ENCODE data around the gene NUDT15.
"Not testable (repeated sequence)": the region's sequence is repeated elsewhere in the genome, so short reads cannot be mapped to it uniquely, and the experiment has no call there.

NUDT15 gene
- 9.6 to 33.2 (median 10.9) reads per million in 3 experiments for total RNA-seq

DNA sequence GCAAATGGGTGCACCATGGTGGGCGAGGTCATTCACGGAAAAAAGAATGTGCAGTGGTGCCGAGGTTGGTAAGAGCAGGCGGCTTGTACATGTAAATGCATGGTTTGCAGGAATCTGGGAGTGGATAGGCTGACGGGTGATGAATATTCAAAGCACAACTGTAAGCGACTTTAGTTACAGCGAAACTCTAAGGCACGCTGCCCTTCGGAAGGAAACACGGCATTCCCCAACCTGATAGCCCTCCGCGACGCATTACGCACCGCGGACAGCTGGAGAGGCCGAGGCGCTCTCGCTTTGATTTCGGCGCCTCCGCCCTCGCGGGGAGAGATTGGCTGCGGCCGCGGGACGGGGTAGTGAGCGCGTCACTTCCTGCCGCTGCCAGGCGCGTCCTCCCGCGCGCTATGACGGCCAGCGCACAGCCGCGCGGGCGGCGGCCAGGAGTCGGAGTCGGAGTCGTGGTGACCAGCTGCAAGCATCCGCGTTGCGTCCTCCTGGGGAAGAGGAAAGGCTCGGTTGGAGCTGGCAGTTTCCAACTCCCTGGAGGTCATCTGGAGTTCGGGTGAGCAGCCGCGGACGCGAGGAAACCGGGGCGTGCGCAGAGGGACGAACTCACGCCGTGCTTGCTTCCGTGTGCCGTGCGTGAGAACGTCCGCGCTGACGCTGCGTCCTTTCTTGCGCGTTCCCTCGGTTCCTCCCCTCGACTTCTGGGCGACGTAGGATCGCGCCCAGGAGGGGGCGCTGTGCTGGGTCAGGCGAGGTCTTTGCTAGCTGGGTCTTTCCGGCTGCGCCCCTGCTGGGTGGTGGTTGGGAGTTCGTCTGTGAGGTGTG lies at the start of gene NUDT15:
Gene NUDT15 (plus strand): TSS at position 381 of the 828 bp plus-strand sequence. CDS start 21 bp downstream, at position 402.
- DNase-seq, result peak; percentile 96

- DNase-seq, result no peak
These were observed 47.1 kb upstream of the NUDT15 start for GRCh38 chr13:47990427-47990826.

GRCh38 chr13:47990920-47991466 lies 46.5 kb upstream of the NUDT15 start:
- no peak for DNase-seq

- no peak for DNase-seq
These were observed 45.7 kb upstream of the NUDT15 start for GRCh38 chr13:47991859-47992258.

DNA sequence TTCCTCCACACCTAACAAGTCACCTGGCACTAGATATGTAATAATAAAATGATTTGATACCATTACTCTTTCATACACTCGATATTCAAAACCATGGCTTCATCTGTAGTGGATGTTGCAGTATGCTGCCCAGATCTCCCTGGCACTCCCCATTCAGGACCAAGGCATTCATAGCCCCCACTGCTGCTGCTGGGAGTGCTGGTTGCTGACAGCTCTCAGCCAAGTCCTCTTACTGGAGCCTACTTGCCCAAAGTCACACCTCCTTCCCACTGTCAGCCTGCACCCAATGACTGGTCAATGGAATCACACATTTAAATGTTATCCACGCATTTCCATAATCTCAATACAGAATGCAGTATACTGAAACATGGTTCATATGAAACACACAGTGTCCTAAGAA lies 40.1 kb upstream of the NUDT15 start:
- DNase-seq, result no peak

- no peak for DNase-seq
These were observed 37.6 kb upstream of the NUDT15 start for GRCh38 chr13:47999973-48000372.

DNA sequence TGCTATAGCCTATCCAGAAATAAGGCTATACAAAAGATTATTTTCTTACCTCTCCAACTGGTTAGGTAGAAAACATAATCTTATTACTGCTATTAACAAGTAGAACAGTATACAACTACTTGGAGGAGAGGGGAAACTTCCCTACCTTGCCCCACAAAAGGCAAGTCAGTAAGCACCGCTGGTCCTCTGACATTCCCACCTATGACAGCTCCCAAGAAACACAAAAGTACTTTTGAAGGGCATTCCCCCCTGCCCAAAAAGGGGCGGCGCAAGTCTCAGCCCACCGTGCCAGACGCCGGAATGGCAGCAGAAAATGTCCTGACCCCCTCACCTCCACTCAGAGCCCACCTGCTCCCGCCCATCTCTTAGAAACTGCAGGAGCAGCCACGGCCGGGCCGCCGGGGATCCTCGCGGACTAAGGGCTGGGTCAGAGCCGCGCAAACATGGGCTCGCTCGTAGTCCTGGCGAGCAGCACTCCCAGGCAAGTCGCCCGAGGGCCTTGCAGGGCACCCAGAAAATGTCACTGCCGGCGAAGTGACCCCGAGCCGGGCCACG lies 36.9 kb upstream of the NUDT15 start:
- DNase-seq, result no peak

DNA sequence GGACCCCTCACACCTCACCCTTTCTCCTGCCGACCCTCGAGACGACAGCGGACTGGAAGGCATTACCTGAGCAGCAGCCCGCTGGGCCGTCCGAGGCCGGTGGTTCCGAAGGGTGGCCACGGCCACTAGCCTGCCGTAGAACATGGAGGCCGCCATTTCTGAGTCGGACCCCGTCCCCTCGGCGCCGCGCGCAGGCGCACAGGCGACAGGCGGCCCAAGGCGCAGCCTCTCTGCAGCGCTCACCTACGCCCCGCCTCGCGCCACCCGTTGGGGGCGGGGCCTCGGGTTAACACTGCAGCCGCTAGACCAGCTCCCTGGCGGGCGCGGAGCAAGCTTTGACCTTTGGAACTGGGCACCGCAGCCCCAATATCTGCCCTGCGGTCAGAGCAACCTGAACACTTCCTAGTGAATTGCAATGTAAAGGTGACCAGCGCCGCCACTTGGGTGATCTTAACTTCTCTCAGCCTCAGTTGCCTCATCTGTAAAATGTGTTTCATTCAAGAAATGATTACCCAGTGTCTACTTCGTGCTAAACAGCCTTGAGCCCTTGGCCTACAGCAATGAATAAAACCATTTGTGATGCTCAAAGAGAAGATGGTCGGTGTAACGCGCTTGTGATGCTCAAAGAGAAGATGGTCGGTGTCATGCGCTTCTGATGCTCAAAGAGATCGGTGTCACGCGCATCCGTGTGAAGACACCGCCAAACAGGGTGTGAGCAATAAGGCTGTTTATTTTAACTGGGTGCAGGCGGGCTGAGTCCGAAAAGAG lies 36.2 kb upstream of the NUDT15 start, which contains the start of gene SUCLA2:
Gene SUCLA2 (minus strand): TSS at position 160 of the 768 bp plus-strand sequence. CDS start 4 bp downstream, at position 156.
- peak; percentile 83 for DNase-seq

DNA sequence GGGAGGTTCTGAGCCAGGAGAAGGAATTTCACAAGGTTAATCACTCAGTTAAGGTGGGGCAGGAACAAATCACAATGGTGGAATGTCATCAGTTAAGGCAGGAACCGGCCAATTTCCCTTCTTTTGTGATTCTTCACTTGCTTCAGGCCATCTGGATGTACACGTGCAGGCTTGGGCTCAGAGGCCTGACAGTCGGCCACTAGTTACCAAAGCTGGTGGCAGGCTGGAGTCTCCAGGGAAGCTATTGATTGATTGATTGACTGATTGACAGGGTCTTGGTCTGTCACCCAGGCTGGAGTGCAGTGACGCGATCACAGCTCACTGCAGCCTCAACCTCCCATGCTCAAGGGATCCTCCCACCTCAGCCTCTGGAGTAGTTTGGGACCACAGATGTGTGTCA lies 35.5 kb upstream of the NUDT15 start:
- DNase-seq, result not testable (repeated sequence)

DNA sequence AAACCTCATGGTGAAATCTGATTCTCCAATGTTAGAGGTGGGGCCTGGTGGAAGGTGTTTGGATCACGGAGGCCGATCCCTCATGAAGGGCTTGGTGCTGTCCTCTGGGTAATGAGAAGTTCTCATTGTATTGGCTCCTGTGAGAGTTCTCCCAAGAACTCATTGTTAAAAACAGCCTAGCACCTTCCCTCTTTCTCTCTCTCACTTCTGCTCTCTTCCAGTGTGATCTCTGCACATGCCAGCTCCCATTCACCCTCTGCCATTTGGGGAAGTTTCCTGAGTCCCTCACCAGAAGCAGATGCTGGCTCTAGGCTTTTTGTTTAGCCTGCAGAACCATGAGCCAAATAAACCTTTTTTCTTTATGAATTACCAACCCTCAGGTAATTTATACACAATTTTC lies 33.3 kb upstream of the NUDT15 start:
- DNase-seq, result no peak

DNA sequence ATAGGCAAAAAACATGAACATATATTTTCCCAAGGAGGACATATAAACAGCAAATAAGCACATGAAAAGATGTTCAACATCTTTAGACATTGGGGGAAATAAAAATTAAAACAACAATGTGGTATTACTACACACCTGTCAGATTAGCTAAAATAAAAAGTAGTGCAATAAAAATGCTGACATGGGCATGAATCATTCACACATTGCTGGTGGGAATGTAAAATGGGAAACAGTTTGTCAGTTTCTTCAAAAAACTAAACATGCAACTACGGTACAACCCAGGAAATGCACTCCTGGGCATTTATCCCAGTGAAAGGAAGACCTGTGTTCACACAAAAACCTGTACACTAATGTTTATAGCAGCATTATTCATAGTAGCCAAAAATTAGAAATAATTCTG lies 31.1 kb upstream of the NUDT15 start:
- no peak for DNase-seq

DNA sequence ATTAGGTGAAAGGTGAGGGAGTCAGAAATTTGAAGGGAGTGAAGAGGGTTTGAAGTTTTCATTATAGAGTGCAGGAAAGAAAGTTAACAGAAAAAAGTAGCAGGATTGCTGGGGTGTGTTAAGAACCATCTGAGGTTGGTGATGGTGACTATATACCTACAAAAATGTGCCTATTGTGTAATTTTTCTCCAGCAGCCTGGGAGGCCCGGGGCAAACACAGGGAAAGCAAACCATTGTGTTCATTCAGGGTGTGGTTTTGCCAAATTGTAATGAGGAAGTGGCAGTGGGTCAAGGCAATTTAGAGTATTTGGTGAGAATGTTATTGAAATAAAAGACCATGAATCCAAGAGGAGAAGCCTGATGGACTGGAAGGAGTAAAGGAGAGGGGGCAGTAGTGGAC lies 28.2 kb upstream of the NUDT15 start:
- no peak for DNase-seq

DNA sequence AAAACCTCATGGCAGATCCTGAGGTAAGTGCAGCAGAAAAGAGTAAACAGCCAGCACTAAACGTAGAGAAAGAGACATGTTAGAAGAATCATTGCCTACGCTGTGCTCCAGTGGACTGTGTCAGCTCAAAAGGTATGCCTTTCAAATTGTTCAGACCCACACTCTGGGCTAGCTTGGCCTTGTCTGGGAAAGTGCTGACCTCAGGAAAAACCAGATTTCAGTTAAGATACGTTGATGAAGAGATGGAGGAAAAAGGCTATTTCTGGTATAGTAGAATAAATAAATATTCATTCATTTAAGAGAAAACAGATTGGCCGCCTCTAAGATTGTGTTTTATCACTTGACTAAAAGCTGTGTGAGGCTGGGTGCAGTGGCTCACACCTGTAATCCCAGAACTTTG lies 26.8 kb upstream of the NUDT15 start:
- no peak for DNase-seq

DNA sequence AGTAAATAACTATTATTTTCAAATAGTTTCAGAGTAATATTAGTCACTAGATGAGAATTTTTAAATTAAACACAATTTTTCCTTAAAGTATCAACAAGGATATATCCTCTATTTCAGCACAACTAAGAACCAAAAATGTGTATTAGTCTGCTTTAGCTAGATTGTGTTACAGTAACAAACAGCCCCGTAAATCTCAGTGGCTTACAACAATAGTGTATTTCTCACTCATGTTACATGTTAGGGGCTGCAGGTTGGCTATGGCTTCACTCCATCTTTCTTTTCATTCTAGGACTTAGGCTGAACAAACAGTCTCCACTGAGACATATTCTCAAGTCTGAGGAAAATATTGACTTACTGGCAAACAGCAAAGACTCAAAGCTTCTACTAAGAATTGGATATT lies 24.9 kb upstream of the NUDT15 start:
- no peak for DNase-seq

- DNase-seq, result no peak
These were observed 23.2 kb upstream of the NUDT15 start for GRCh38 chr13:48014359-48014758.

GRCh38 chr13:48018637-48019036 lies 18.9 kb upstream of the NUDT15 start:
- no peak for DNase-seq

- no peak for DNase-seq
These were observed 17.7 kb upstream of the NUDT15 start for GRCh38 chr13:48019796-48020195.

GRCh38 chr13:48028066-48028465 lies 9.5 kb upstream of the NUDT15 start:
- DNase-seq, result no peak

DNA sequence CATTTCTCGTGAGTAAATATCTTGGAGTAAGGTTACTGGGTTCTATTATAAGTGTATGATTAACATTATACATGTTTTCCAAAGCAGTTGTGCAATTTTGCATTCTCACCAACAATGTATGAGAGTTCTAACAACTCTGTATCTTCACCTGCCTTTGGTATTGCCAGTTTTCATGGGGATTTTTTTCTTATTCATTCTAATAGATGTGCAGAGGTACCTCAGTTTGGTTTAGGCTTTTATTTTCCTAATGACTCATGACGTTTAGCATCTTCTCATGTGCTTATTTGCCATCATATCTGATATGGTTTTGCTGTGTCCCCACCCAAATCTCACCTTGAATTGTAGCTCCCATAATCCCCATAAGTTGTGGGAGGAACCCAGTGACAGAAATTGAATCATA lies 7.7 kb upstream of the NUDT15 start:
- DNase-seq, result no peak

GRCh38 chr13:48038761-48039160 lies 1.2 kb downstream of the NUDT15 start:
- DNase-seq, result no peak

DNA sequence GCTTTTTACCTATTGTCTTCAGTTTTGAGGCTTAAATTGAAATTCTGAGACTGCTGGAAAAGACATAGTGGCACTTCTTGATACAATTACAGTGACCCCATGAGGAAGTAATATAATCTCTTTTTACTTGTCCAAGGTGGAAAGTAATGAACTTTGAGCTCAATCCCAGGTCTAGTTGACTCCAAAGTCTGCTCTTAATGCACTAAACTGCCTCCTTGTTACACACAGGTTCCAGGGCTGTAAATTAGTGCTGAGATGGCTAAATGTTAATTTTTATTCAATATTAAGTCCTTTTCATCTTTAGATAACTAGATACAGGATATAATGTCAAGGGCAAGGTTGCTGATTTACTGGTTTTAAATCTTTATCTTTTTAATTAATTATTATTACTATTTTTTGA lies 2.5 kb downstream of the NUDT15 start:
- DNase-seq, result no peak

DNA sequence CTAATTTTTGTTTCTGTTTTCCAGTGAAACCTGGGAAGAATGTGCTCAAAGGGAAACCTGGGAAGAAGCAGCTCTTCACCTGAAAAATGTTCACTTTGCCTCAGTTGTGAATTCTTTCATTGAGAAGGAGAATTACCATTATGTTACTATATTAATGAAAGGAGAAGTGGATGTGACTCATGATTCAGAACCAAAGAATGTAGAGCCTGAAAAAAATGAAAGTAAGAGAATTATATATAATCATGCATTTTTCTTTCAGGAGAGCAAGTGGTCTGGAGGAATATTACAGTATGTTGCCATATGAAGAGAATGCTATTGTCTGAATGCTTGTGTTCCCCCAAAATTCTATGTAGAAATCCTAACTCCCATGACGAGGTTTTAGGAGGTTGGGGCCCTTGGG lies 3.4 kb downstream of the NUDT15 start:
- no peak for DNase-seq

DNA sequence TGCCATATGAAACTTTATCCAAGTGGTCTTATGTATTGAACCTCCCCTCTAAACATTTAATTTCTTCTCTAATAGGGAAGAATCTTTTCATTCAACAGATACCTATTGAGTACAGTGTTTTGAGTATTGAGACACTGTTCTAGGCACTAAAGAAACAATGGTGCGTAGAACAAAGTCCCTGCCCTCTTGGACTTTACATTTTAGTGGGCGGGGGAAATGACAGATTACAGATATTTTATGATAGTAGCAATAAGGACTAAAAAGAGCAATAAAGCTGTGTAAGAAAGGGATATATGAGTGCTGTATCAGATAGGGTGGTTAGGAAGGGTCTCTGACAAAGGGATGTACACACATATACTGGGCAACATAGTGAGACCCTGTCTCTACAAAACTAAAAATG lies 5.4 kb downstream of the NUDT15 start:
- DNase-seq, result no peak
